Activated naive CD4-positive, alpha-beta T cell (primary cell): ENCODE results near the gene CYP4F12.

ENCODE experiments used
- DNase-seq, 4 experiments: peaks; one replicate each; lab custom pipeline; 2025; lab: John Stamatoyannopoulos, UW

Gene CYP4F12, protein sequence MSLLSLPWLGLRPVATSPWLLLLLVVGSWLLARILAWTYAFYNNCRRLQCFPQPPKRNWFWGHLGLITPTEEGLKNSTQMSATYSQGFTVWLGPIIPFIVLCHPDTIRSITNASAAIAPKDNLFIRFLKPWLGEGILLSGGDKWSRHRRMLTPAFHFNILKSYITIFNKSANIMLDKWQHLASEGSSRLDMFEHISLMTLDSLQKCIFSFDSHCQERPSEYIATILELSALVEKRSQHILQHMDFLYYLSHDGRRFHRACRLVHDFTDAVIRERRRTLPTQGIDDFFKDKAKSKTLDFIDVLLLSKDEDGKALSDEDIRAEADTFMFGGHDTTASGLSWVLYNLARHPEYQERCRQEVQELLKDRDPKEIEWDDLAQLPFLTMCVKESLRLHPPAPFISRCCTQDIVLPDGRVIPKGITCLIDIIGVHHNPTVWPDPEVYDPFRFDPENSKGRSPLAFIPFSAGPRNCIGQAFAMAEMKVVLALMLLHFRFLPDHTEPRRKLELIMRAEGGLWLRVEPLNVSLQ

DNA sequence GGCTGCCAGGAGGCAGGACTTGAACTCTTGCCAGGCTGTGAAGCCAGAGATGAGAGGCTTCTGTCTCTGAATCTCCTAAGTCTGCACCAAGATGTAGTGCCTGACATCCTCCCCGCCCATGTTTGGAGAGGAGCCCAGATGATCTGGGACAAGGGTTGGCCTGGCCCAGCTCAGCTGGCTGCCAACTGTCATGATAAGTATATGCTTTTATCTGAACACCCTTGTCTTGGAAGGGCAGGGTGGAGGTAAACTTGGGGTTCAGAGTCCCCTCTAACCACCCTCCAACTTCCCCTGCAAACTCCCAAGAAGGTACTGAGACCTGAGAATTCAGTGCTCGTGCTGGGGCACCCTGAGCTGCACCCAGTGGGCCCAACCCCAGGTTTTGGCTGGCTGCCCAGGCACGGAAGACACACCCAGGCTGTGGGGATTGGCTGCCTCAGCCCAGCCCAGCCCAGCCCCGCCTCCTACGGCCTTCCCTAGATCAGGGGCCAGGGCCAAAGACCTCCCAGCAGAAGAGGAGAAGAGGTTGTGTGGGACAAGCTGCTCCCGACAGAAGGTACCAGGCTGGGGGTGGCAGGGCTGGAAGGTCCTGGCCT is at the start of gene CYP4F12:
CYP4F12 (plus strand) TSS at position 508 of the 596 bp plus-strand sequence. CDS start 443 bp downstream, outside the sequence.
- peak in 1 of 4 experiments; percentile 1 for DNase-seq

DNA sequence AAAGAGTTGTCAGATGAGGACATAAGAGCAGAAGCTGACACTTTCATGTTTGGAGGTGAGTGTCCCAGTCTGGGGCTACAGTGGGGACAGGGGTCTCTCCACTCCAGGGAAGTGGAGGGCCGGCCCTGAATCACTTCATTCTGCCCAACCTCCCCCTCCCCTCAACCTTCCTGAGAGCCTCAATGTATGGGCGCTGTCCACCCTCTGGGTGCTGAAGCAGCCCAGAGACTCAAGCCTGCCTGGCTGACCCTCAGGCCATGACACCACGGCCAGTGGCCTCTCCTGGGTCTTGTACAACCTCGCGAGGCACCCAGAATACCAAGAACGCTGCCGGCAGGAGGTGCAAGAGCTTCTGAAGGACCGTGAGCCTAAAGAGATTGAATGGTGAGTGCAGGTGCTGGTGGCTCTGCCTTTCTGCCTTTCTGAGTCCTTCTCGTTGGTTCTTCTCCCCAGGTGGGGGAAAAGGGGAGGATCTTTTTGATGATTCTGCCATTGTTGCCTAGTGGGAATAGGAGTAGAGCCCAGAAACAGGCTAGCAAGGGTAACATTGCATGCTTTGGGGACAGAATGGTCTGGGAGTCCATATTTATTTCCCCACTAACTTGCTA is 49.1 kb upstream of the CYP4F12 start:
- DNase-seq, result no peak

DNA sequence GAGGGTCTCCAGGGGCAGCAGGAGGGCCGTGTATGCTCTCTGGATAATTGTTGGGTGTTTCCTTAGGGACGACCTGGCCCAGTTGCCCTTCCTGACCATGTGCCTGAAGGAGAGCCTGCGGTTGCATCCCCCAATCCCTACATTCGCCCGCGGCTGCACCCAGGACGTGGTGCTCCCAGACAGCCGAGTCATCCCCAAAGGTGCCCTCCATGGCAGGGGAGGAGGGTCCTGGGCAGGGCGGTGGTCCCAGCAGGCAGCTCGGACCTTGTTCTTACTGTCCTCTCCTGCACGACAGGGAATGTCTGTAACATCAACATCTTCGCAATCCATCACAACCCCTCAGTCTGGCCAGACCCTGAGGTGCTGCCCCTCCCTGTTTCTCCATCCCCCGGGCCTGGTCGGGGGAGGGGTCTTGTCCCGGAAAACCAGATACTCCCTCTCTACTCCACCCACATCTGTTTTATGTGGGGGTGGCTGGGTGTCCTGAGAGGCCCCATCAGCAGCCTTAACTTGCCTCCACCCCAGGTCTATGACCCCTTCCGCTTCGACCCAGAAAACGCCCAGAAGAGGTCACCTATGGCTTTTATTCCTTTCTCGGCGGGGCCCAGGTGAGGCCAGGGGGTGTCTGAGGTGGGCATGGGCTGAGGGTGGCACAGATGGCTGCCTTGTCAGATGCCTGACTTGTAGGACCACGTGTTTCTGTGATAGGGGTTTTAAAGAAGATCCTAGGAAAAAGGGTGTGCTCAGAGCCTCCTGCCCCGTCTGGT is 44.5 kb upstream of the CYP4F12 start:
- no peak for DNase-seq

DNA sequence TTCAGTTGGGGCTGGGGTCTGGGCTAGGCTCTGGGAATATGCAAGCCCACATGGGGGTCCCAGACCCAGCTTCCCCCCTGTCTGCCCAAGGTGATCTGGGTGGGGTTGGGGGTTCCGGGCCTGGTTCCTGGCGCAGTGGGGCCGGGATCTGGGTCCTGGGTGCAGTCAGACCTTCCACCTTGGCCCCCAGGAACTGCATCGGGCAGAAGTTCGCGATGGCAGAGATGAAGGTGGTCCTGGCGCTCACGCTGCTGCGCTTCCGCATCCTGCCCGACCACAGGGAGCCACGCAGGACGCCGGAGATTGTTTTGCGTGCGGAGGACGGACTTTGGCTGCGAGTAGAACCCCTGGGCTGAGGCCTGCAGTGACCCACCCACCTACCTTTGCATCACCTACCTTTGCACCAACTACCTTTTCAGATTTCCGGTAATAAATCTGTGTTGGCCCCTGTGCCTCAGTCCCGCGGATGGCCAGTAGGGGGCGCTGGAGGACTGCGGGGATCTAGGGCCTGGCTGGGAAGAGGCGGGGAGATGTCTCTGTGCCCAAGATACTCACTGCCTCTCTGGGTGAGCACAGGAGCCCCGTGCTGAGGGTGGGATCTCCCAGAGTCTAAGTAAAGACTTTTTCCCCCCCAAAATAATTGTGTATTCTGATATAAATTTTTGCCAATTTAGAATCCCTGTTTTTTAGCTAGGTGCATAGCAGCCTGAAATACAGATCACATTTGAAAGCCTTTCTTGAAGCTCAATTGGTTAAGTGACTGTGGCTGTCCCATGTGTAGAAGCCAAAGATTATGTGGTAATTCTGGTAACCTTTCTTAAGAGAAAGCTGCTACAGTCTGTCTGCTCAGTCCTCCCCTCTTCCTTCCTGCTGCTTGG is 43.6 kb upstream of the CYP4F12 start:
- peak; percentile 76 to 98 (median 94) for DNase-seq

DNA sequence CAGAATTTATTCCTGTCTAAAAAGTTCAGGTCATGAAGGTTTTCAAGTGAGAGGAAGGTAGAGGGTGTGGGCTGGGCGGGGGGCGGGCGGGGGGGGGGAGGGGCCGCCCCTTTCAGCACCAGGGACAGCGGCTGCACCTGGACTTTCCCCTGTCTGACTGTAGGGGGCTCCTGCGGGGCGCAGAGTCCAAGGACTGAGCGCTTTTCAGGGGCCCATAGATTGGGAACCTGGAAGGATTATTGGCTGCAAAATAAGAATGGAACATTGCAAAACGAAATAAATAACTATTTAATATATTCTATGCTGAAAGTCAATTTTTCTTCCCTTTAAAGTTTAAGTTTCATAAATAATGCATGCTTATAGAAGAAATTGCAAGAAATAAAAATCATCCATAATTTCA is 41.1 kb upstream of the CYP4F12 start:
- peak in 2 of 4 experiments; percentile 7 to 19 for DNase-seq

DNA sequence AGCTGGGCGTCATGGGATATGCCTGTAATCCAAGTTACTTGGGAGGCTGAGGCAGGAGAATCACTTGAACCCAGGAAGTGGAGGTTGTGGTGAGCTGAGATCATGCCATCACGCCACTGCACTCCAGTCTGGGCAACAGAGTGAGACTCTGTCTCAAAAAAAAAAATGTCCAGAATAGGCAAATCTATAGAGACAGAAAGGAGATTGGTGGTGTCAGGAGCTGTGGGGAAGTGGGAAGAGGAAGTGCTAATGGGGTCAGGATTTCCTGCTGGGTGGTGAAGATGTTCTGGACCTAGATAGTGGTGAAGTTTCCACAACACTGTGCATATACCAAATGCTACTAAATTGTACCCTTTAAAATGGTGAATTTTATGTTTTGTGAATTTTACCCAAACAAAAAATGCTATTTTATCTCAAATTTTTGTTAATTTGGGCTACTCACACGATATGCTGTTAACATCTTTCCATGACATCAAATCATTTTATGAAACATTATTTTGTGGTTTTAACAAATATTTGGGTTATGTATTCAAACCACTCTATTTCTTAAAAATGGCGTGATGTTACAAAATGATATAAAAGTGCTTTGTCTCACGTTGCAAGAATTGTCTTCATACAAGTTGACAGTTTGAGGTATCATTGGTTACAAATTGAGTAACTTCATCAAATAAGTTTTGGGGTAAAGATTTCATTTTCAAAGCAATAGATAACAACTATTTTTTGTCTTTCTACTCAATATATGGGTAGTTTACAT is 39.6 kb upstream of the CYP4F12 start:
- DNase-seq, result no peak

DNA sequence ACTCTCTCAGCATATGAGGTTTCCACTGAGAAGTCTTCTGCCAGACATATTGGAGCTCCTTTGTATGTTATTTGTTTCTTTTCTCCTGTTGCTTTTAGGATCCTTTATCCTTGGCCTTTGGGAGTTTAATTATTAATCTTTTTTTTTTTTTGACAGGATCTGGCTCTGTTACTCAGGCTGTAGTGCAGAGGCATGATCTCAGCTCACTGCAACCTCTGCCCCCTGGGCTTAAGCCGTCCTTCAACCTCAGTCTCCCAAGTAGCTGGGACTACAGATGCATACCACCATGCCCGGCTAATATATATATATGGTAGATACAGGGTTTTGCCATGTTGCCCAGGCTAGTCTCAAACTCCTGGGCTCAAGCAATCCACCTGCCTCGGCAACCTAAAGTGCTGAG is 38.8 kb upstream of the CYP4F12 start:
- no peak for DNase-seq

DNA sequence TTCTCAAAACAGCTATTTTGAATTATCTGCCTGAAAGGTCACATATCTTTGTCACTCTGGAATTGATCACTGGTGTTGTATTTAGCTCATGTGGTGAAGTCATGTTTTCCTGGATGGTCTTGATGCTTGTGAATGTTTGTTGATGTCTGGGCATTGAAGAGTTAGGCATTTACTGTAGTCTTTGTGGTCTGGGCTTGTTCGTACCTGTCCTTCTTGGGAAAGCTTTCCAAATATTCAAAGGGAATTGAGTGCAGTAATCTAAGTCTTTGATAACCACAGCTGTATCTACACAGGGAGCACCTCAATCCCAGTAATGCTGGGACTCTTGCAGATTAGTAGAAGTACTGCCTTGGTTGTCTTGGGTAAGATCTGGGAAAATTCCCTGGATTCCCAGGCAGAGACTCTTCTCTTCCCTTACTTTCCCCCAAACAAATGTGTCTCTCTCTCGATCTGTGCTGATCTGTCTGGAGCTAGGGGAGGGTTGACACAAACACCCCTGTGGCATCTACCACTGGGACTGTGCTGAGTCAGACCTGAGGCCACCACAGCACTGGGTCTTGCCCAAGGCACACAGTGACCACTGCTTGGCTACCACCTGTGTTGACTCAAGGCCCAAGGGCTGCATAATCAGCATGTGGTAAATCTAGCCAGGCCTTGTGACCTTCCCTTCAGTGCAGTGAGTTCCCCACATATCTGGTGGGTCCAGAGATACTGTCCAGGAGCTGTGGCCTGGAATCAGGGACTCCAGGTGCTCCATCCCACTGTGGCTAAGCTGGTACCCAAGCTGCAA is 37.7 kb upstream of the CYP4F12 start:
- no peak for DNase-seq

DNA sequence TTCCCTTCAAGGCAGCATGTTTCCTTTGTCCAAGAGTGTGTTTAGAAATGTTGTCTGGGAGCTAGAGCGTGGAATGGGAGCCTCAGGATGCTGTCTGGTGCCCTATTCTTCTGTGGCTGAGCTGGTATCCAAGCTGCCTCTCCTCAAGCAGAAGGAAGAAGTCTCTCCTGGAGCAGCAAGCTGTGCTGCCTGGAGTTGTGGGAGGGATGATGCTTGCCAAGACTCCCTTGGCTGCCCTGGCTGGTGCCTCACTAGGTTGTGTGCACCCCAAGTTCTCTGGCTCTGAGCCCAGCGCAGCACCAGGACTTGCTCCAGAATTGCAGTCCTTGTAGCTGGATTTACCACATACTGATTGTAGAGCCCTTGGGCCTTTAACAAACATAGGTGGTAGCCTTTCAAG is 36.9 kb upstream of the CYP4F12 start:
- no peak for DNase-seq

DNA sequence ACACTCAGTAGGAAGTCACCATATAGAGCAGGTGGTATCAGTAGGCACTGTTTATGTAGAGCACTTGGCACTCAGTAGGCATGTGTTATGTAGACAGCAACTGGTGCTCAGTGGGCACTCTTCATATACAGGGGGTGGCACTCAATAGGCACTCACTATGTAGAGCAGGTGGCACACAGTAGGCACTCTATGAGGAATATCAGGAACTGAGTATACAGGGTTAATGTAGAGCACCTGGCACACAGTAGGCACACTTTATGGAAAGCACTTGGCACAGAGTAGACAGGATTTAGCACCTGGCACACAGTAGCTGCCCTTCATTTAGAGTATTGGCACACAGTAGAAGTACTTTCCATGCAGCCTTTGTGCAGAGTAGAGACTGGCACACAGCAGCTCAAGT is 33.3 kb upstream of the CYP4F12 start:
- DNase-seq, result no peak

DNA sequence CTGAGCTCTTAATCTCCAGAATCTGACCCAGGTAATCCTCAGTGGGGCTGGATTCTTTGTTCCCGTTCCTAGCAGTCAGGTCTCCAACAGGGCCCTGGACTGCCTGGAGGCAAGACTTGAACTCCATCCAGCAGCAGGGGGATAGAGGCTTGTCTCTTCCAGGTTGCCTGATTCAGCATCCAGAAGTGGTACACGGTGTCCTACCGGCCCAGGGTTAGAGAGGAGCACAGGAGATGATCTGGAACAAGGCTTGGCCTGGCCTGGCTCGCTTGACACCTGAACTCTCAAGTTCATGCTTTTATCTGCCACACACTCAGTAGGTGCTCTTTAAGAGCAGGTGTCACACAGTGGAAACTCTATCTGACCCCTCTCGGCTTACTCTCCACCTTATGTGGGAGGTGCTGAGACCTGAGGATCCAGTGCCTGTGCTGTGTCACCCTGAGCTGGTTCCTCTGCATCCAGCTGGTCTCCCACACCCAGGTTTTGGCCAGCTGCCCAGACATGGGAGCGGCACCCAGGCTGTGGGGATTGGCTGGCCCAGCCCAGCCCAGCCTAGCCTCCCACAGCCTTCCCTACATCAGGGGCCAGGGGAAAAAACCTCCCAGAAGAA is 32.5 kb upstream of the CYP4F12 start, which contains the start of gene CYP4F3:
CYP4F3 (plus strand) TSS at position 604 of the 610 bp plus-strand sequence. CDS start 519 bp downstream, outside the sequence.
- no peak for DNase-seq

DNA sequence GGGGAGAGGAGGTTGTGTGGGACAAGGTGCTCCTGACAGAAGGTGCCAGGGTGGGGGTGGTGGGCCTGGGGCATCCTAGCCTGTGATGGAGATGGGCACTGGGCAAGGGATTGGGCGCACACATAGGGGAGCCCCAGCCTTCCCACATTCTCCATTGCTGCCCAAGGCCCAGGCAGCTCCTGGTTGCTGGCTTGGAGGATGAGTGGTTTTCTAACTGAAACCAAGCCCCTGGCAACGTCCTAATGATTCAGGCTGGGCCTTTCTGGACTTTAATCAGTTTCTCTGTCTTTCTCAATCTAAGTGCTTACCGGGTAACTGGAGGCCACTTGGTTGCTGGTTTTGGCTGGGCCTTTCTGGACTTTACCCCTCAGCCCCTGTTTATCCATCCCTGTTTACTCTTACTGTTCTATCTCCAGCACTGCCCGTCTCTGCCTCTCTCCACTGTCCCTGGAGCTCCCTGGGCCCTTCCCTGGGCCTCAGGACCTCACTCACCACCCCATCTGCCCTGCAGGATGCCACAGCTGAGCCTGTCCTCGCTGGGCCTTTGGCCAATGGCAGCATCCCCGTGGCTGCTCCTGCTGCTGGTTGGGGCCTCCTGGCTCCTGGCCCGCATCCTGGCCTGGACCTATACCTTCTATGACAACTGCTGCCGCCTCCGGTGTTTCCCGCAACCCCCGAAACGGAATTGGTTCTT is 31.8 kb upstream of the CYP4F12 start:
- DNase-seq, result no peak

DNA sequence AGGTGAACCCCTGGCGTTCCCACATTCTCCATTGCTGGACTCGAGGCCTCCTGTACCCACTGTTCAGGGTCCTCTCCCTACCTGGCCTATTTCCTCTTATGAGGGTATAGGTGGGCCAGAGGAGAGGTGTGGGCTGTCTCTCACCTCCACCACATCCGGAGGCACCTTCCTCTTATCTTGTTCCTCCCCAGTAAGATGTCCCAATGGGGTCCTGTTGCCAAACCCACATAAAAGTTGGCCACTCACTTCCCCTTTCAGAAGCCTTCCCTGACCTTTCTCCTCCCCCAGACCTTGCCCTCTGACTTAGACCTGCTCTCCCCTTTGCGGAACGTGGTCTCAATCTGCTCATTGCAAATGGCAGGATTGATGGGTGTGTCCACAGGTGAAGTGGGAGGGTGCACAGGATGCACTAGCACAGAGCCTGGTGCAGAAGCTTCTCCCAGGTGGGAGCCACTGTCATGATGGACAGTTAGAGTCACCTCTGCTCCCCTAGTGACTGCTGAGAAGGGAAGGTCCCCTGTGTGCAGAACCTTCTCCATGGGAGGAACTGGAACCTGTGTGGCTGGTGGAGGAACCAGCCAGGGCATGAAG is 30.9 kb upstream of the CYP4F12 start:
- DNase-seq, result no peak

DNA sequence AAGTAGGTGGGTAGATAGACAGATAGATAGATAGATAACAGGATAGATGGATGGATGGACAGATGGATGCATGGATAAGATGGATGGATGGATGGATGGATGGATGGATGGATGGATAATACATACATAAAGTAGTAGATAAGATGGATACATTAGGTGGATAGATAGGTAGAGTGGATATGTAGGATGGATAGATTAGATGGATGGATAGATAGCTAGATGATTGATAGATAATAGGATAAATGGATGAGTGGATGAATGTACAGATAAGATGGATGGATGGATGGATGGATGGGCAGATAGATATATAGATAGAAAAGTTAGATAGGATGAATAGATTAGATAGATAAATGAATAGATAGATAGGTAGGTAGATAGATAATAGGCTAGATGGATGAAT is 30.1 kb upstream of the CYP4F12 start:
- no peak for DNase-seq

DNA sequence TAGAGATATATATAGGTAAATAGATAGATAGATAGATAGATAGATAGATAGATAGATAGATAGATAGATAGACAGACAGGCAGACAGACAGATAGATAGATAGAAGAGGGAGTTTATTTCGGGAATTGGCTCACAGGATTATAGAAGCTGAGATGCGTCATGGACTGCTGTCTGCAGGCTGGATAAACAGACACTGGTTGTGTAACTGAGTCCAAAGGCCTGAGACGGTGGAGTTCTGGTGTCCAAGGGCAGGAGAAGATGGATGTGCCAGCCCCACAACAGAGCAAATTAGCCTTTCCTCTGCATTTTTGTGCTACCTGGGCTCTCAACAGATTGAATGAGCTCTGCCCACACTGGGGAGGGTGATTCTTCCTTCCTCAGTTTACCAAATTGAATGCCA is 29.5 kb upstream of the CYP4F12 start:
- DNase-seq, result no peak

DNA sequence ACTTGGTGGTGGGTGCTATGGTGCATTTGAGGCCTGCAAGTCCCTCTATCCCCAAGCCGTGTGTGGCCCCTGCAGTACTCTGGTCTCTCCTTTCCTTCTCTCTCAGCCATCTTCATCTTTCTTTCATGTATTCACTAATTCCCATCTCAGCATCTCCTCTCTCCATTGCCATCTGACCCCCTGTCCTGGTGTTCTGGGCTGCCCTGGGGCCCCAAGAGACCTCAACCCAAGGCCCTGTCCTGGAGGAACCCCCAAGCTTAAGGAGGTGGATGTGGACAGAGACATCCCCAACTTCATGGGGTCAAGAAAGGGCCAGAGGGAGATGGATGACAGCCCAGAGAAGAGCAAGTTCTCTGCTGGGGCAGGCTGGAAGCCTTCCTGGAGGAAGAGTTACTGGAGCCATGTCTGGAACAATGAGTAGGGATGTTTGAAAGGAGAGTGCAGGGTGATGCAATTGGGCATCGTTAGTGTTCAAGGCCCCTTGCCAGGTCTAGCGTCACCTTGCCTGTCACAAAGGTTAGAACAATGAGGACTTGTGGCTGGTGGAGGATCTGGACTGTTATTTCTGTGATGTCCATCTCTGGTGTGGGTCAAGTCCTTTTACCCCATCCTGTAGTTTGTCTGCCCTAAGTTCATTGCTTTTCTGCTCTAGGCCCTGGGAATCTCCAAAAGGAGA is 28.7 kb upstream of the CYP4F12 start:
- no peak for DNase-seq

DNA sequence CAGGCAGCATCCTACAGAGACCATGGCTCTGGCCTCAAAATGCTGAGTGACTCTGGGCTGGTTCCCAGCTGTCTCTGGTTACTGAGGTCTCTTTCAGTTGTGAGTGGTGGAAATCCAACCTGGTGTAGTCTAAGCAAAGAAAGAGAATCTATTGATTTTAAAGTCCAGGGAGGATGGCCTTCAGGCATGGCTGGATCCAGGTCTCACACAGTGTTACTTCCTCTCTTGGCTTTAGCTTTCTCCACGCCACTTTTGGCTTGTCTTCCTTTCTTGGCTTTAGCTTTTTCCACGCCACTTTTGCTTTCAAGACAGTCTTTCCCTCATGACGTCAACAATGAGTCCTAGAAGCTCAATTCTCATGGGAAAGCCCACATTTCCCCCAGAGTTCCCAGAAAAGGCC is 28.1 kb upstream of the CYP4F12 start:
- no peak for DNase-seq
